Keratinocyte (primary cell): Measurements from ENCODE around the gene ABR. TPM values are rescaled to one million over a fixed set of nuclear protein-coding genes. Genes with fewer than 3 reads are reported as not detected.

ENCODE experiments used
- DNase-seq: peaks from one replicate; pipeline ENCODE4 v3.0.0-alpha.2; 2011; ENCODE audit warnings: low read depth, missing footprints, low spot score
- FAIRE-seq: peaks from 2 replicates; lab custom pipeline; 2011; peaks lifted over from hg19 to GRCh38; lab: Jason Lieb, UNC
- H2AFZ ChIP-seq: 2 replicates; pipeline ENCODE4 v1.6.0; 2012; ENCODE audit warnings: low read length, control low read depth, inconsistent platforms; ENCODE audit not compliant: control insufficient read depth
- H3K27ac ChIP-seq: 2 replicates; pipeline ENCODE4 v1.5.1; 2011; ENCODE audit warnings: low read length; ENCODE audit not compliant: control insufficient read depth, insufficient read depth
- H3K27me3 ChIP-seq: 3 replicates; pipeline ENCODE4 v1.6.0; 2011; ENCODE audit warnings: low read length; ENCODE audit not compliant: control insufficient read depth, insufficient read depth; ENCODE audit errors: extremely low read depth
- H3K36me3 ChIP-seq, 2 experiments: 2 replicates in 1 of 2; 3 replicates in 1 of 2; pipeline ENCODE4 v1.5.1; 2011; ENCODE audit warnings: low read length in 2 of 2, mild to moderate bottlenecking in 1 of 2; ENCODE audit not compliant: control insufficient read depth in 2 of 2, insufficient read depth in 2 of 2; ENCODE audit errors: extremely low read depth in 1 of 2
- H3K4me1 ChIP-seq: 3 replicates; pipeline ENCODE4 v1.5.1; 2011; ENCODE audit warnings: low read length; ENCODE audit not compliant: control insufficient read depth, insufficient read depth; ENCODE audit errors: extremely low read depth
- H3K4me2 ChIP-seq: 3 replicates; pipeline ENCODE4 v1.6.0; 2011; ENCODE audit warnings: low read depth, low read length; ENCODE audit not compliant: control insufficient read depth, insufficient read depth; ENCODE audit errors: extremely low read depth
- H3K4me3 ChIP-seq, 3 experiments: fragments of 200-600 bp in 1 of 3; sonication (generic) in 1 of 3; 2 replicates in 2 of 3; 3 replicates in 1 of 3; pipeline ENCODE4 v1.5.1; 2011 to 2016; ENCODE audit warnings: low read length in 3 of 3, mild to moderate bottlenecking in 3 of 3, control low read depth in 2 of 3, inconsistent platforms in 1 of 3, low read depth in 1 of 3, mixed read lengths in 1 of 3, mixed run types in 1 of 3, moderate library complexity in 1 of 3; ENCODE audit not compliant: control insufficient read depth in 2 of 3, insufficient read depth in 2 of 3; ENCODE audit errors: extremely low read depth in 1 of 3
- H3K79me2 ChIP-seq: 2 replicates; pipeline ENCODE4 v1.6.0; 2012; ENCODE audit warnings: low read length; ENCODE audit not compliant: control insufficient read depth, insufficient read depth
- H3K9ac ChIP-seq: 3 replicates; pipeline ENCODE4 v1.6.0; 2011; ENCODE audit warnings: low read length; ENCODE audit not compliant: control insufficient read depth, insufficient read depth; ENCODE audit errors: extremely low read depth
- H3K9me1 ChIP-seq: 3 replicates; pipeline ENCODE4 v1.6.0; 2011; ENCODE audit warnings: low read length; ENCODE audit not compliant: control insufficient read depth, insufficient read depth; ENCODE audit errors: extremely low read depth
- H3K9me3 ChIP-seq: 2 replicates; pipeline ENCODE4 v1.5.1; 2012; ENCODE audit warnings: low read depth, low read length; ENCODE audit not compliant: control insufficient read depth
- H4K20me1 ChIP-seq: 3 replicates; pipeline ENCODE4 v1.6.0; 2011; ENCODE audit warnings: low read length; ENCODE audit not compliant: control insufficient read depth, insufficient read depth; ENCODE audit errors: extremely low read depth
- CTCF ChIP-seq, 3 experiments: IDR thresholded peaks in 1 of 3; conservative IDR thresholded peaks in 1 of 3; optimal IDR thresholded peaks in 1 of 3; 2 replicates in 2 of 3; 3 replicates in 1 of 3; pipeline versions ENCODE3 to v1.5.1; 2011; ENCODE audit warnings: low read length in 3 of 3, mild to moderate bottlenecking in 3 of 3, moderate library complexity in 2 of 3, control low read depth in 1 of 3, inconsistent platforms in 1 of 3; ENCODE audit not compliant: insufficient read depth in 2 of 3; ENCODE audit errors: extremely low read depth in 1 of 3
- EZH2 ChIP-seq: IDR thresholded peaks from one replicate; pipeline ENCODE4 v1.6.1; 2012; ENCODE audit warnings: inconsistent platforms, mild to moderate bottlenecking, low read length, moderate library complexity
- dilution Hi-C: fragments of 300-500 bp; cut with MboI; formaldehyde crosslinking; loops from one replicate; pipeline ENCODE4 v1.7.0; 2020; ENCODE audit warnings: low sequenced_read_pairs; ENCODE audit not compliant: extremely low pct_ligation_motif_present
- polyA plus RNA-seq, 5 experiments: library from polyadenylated mRNA; depleted of rRNA in 3 of 5; stranded (reverse) in 3 of 5; stranded (forward) in 1 of 5; unstranded in 1 of 5; fragments of >200 nt; gene quantifications; 1 replicate in 1 of 5; 2 replicates in 3 of 5; 3 replicates in 1 of 5; pipeline versions ENCODE4 v1.2.1 to v1.2.3, GENCODE V29; 2011 to 2012; ENCODE audit warnings: missing spikeins in 2 of 5, low read depth in 1 of 5, low replicate concordance in 1 of 5

ABR gene
- polyA plus RNA-seq, 1 donor (not counting 4 experiments of a cell fraction or from before 2014, with no cell fraction given), result 17.3 TPM

GRCh38 chr17:1220346-1220745 lies 40.6 kb upstream of the ABR start:
- TF ChIP-seq CTCF (optimal IDR thresholded peaks at IDR 0.05 in 1 of 3, IDR thresholded peaks at IDR 0.05 in 1 of 3, conservative IDR thresholded peaks at IDR 0.05 in 1 of 3; ENCODE audit: extremely low read depth in 1 of 3, insufficient read depth in 2 of 3, low read length in 3 of 3) (no peak), EZH2 (no peak)
- dilution Hi-C loops, result no loop called here
- H3K79me2 ChIP-seq, result no peaks in the 10 kb centered on the region
- no peak for DNase-seq
- FAIRE-seq, result no peak
- H3K27ac ChIP-seq, result no peak overlapping the region
- H3K4me3 ChIP-seq, result no peak overlapping the region
- H2AFZ ChIP-seq, result no peak overlapping the region
- H3K9me3 ChIP-seq, result no peaks in the 10 kb centered on the region
- H3K4me1 ChIP-seq, result no peaks in the 10 kb centered on the region
- no peak overlapping the region for H3K9ac ChIP-seq
- H3K36me3 ChIP-seq, result no peaks in the 10 kb centered on the region
- no peak overlapping the region for H3K4me2 ChIP-seq
- peaks cover 6% of the 10 kb centered on the region for H3K27me3 ChIP-seq
- no peaks in the 10 kb centered on the region for H3K9me1 ChIP-seq
- no peaks in the 10 kb centered on the region for H4K20me1 ChIP-seq

- Histone ChIP-seq H3K4me2 (no peak overlapping the region), H3K36me3 (no peaks in the 10 kb centered on the region), H2AFZ (no peak overlapping the region), H3K4me3 (no peak overlapping the region), H3K9ac (no peak overlapping the region), H3K27ac (no peak overlapping the region), H4K20me1 (no peaks in the 10 kb centered on the region), H3K27me3 (peaks cover 6% of the 10 kb centered on the region), H3K79me2 (no peaks in the 10 kb centered on the region), H3K4me1 (no peaks in the 10 kb centered on the region), H3K9me3 (no peaks in the 10 kb centered on the region), H3K9me1 (no peaks in the 10 kb centered on the region)
- FAIRE-seq (no peak), DNase-seq (no peak)
- dilution Hi-C loops, result no loop called here
- TF ChIP-seq CTCF (optimal IDR thresholded peaks at IDR 0.05 in 1 of 3, IDR thresholded peaks at IDR 0.05 in 1 of 3, conservative IDR thresholded peaks at IDR 0.05 in 1 of 3; ENCODE audit: extremely low read depth in 1 of 3, insufficient read depth in 2 of 3, low read length in 3 of 3), result no peak
- TF ChIP-seq EZH2, result no peak
Observed at GRCh38 chr17:1217089-1217385, 37.3 kb upstream of the ABR start.
